ENCODE data around the gene CTRB1.
"Not testable (repeated sequence)": the region's sequence is repeated elsewhere in the genome, so short reads cannot be mapped to it uniquely, and the experiment has no call there.

Gene CTRB1

DNA sequence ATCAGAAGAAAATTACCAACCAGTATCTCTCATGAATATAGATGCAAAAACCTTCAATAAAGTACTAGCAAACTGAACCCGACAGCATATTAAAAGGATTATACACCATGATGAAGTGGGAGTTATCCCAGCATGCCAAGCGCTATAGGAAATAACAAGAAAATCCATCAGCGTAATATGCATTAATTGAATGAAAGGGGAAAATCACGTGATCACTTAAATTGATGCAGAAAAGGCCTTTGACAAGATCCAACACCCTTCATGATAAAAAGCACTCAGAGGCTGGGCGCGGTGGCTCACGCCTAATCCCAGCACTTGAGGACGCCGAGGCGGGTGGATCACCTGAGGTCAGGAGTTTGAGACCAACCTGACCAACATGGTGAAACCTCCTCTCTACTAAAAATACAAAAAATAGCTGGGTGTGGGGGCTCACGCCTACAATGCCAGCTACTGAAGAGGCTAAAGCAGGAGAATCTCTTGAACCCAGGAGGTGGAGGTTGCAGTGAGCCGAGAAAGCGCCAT lies 16.7 kb upstream of the CTRB1 start:
- H3K27ac ChIP-seq (ENCODE audit: low read length): no peak overlapping the region
- H3K79me2 ChIP-seq (ENCODE audit: low read length): no peaks in the 10 kb centered on the region
- no peak overlapping the region for H2AFZ ChIP-seq (ENCODE audit: low read depth, low read length)
- TF ChIP-seq EZH2phosphoT487 (IDR thresholded peaks at IDR 0.05; ENCODE audit: low read depth): no peak
- TF ChIP-seq, protein P1, sequence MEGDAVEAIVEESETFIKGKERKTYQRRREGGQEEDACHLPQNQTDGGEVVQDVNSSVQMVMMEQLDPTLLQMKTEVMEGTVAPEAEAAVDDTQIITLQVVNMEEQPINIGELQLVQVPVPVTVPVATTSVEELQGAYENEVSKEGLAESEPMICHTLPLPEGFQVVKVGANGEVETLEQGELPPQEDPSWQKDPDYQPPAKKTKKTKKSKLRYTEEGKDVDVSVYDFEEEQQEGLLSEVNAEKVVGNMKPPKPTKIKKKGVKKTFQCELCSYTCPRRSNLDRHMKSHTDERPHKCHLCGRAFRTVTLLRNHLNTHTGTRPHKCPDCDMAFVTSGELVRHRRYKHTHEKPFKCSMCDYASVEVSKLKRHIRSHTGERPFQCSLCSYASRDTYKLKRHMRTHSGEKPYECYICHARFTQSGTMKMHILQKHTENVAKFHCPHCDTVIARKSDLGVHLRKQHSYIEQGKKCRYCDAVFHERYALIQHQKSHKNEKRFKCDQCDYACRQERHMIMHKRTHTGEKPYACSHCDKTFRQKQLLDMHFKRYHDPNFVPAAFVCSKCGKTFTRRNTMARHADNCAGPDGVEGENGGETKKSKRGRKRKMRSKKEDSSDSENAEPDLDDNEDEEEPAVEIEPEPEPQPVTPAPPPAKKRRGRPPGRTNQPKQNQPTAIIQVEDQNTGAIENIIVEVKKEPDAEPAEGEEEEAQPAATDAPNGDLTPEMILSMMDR (IDR thresholded peaks at IDR 0.05; ENCODE audit: low read depth, low read length): no peak
- no peak overlapping the region for H3K4me2 ChIP-seq (ENCODE audit: low read length)
- H3K4me3 ChIP-seq (ENCODE audit: low read length): no peak overlapping the region
- peaks cover 30% of the 10 kb centered on the region for H3K27me3 ChIP-seq (ENCODE audit: low read depth, low read length)
- H4K20me1 ChIP-seq (ENCODE audit: insufficient read depth, low read length): no peaks in the 10 kb centered on the region
- H3K9me3 ChIP-seq (ENCODE audit: insufficient read depth, low read length): no peaks in the 10 kb centered on the region
- no peak overlapping the region for H3K9ac ChIP-seq (ENCODE audit: low read length)
- no peaks in the 10 kb centered on the region for H3K36me3 ChIP-seq (replicated peaks; ENCODE audit: low read depth, low read length)
- H3K4me1 ChIP-seq (ENCODE audit: low read length): peaks cover 29% of the 10 kb centered on the region

DNA sequence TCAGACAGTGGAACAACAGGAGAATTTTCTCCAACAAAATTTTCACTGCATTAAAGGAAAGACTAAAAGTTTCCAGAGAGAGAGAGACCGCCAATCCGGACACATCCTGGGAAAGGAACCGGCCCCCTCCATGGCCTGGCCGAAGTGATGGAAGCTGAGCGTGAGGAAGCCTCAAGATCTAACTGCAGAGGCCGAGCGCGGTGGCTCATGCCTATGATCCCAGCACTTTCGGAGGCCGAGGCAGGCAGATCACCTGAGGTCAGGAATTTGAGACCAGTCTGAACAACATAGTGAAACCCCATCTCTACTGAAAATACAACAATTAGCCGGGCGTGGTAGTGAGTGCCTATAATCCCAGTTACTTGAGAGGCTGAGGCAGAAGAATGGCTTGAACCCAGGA lies 15.7 kb upstream of the CTRB1 start:
- no peak overlapping the region for H2AFZ ChIP-seq (ENCODE audit: low read depth, low read length)
- no peaks in the 10 kb centered on the region for H3K9me3 ChIP-seq (ENCODE audit: insufficient read depth, low read length)
- no peak overlapping the region for H3K27ac ChIP-seq (ENCODE audit: low read length)
- peaks cover 21% of the 10 kb centered on the region for H3K27me3 ChIP-seq (ENCODE audit: low read depth, low read length)
- H3K4me2 ChIP-seq (ENCODE audit: low read length): no peak overlapping the region
- no peak overlapping the region for H3K4me3 ChIP-seq (ENCODE audit: low read length)
- H3K36me3 ChIP-seq (replicated peaks; ENCODE audit: low read depth, low read length): no peaks in the 10 kb centered on the region
- no peaks in the 10 kb centered on the region for H3K79me2 ChIP-seq (ENCODE audit: low read length)
- H4K20me1 ChIP-seq (ENCODE audit: insufficient read depth, low read length): no peaks in the 10 kb centered on the region
- no peak overlapping the region for H3K9ac ChIP-seq (ENCODE audit: low read length)
- TF ChIP-seq, protein P1 (IDR thresholded peaks at IDR 0.05; ENCODE audit: low read depth, low read length): no peak
- TF ChIP-seq EZH2phosphoT487 (IDR thresholded peaks at IDR 0.05; ENCODE audit: low read depth): no peak
- H3K4me1 ChIP-seq (ENCODE audit: low read length): peaks cover 37% of the 10 kb centered on the region

DNA sequence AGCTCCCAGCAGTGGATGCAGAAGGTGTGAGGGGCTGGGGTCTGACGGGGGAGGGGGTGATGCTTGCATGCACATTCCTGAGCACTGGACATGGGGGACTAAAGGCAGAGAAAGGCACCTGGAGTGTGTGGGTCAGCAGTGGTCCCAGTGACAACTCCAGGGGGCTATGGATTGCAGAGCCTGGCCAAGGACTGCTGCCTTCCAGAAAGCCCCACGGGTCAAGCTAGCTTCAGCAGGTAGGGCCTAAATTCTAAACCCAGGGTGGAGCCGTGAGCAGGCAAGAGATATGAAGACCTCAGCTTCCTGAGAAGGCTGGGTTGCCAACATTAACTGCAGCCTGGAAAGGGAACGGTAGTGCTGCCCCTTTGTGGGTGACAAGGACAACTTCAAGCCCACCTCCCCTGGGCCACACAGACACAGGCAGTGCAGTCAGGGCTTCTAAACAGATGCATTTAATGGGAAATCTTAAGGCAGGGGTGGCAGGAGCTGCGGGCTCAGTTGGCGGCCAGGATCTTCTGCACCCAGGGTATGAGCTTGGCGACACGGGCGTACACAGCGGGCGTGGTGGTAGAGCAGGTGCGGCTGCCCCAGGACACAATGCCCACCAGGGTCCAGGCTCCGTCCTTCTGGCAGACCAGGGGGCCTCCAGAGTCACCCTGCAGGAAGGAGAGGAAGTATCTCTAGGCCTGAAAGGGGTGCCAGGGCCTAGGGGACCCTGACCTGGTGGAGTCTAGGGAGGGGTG lies 14.9 kb upstream of the CTRB1 start:
- H2AFZ ChIP-seq (ENCODE audit: low read depth, low read length): no peak overlapping the region
- no peaks in the 10 kb centered on the region for H3K79me2 ChIP-seq (ENCODE audit: low read length)
- no peak overlapping the region for H3K9ac ChIP-seq (ENCODE audit: low read length)

DNA sequence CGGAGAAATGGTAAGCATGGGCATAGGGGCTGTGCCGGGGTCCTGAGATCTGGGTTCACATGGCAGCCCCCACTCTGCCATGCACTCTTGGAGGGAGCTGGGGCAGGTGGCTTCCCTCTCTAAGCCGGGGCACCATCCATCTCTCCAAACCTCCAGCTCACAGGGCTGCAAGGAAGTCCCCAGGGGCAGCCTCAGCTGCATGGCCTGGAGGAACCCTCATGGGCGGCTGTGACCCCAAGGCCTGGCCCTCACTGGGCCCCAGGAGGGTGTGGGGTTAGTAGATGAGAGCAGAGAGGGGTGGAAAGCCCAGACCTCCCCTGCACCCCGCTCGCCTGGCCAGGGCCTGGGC lies 14.4 kb upstream of the CTRB1 start:
- Histone ChIP-seq H3K9me3 (ENCODE audit: insufficient read depth, low read length) (no peaks in the 10 kb centered on the region), H3K4me2 (ENCODE audit: low read length) (no peak overlapping the region), H3K4me1 (ENCODE audit: low read length) (peaks cover 40% of the 10 kb centered on the region), H4K20me1 (ENCODE audit: insufficient read depth, low read length) (no peaks in the 10 kb centered on the region), H3K27ac (ENCODE audit: low read length) (no peak overlapping the region), H3K4me3 (ENCODE audit: low read length) (no peak overlapping the region), H3K9ac (ENCODE audit: low read length) (no peak overlapping the region), H2AFZ (ENCODE audit: low read depth, low read length) (no peak overlapping the region), H3K36me3 (replicated peaks; ENCODE audit: low read depth, low read length) (no peaks in the 10 kb centered on the region), H3K27me3 (ENCODE audit: low read depth, low read length) (peaks cover 16% of the 10 kb centered on the region; the same call in 1 of the 2 replicates), H3K79me2 (ENCODE audit: low read length) (no peaks in the 10 kb centered on the region)
- TF ChIP-seq, protein P1 (IDR thresholded peaks at IDR 0.05; ENCODE audit: low read depth, low read length): no peak

More for the DNA sequence above, 14.9 kb upstream of the CTRB1 start:
- no peaks in the 10 kb centered on the region for H4K20me1 ChIP-seq (ENCODE audit: insufficient read depth, low read length)
- H3K4me2 ChIP-seq (ENCODE audit: low read length): no peak overlapping the region
- no peaks in the 10 kb centered on the region for H3K9me3 ChIP-seq (ENCODE audit: insufficient read depth, low read length)
- TF ChIP-seq, protein P1 (IDR thresholded peaks at IDR 0.05; ENCODE audit: low read depth, low read length): no peak
- TF ChIP-seq EZH2phosphoT487 (IDR thresholded peaks at IDR 0.05; ENCODE audit: low read depth): no peak
- no peaks in the 10 kb centered on the region for H3K36me3 ChIP-seq (replicated peaks; ENCODE audit: low read depth, low read length)
- peaks cover 40% of the 10 kb centered on the region for H3K4me1 ChIP-seq (ENCODE audit: low read length)
- no peak overlapping the region for H3K4me3 ChIP-seq (ENCODE audit: low read length)
- H3K27ac ChIP-seq (ENCODE audit: low read length): no peak overlapping the region
- peaks cover 16% of the 10 kb centered on the region; the same call in 1 of the 2 replicates for H3K27me3 ChIP-seq (ENCODE audit: low read depth, low read length)

DNA sequence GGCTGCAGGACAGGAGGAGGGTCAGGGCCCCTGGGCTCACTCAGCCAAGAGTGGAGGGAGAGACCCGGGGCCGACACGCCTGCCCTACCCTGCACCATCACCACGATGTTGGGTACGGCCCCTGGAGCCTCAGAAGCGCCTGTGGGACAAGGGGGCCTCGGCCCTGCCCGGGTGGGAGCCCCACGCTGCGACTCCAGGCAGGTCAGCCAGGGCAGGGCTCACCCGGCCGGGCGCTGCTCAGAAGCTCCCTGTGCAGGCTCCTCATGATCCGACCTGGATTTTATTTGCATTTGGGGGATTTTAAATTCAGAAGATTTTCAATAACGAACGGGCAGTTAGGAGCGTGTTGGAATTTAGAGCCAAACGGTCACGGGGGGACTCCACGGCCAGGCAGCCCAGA lies 13.9 kb upstream of the CTRB1 start:
- peaks cover 37% of the 10 kb centered on the region for H3K4me1 ChIP-seq (ENCODE audit: low read length)
- H4K20me1 ChIP-seq (ENCODE audit: insufficient read depth, low read length); H2AFZ ChIP-seq (ENCODE audit: low read depth, low read length); H3K9ac ChIP-seq (ENCODE audit: low read length); H3K79me2 ChIP-seq (ENCODE audit: low read length); H3K4me2 ChIP-seq (ENCODE audit: low read length); H3K27ac ChIP-seq (ENCODE audit: low read length); H3K4me3 ChIP-seq (ENCODE audit: low read length); H3K36me3 ChIP-seq (replicated peaks; ENCODE audit: low read depth, low read length); H3K9me3 ChIP-seq (ENCODE audit: insufficient read depth, low read length): not testable (repeated sequence)
- H3K27me3 ChIP-seq (ENCODE audit: low read depth, low read length): peaks cover 18% of the 10 kb centered on the region; the same call in 1 of the 2 replicates

DNA sequence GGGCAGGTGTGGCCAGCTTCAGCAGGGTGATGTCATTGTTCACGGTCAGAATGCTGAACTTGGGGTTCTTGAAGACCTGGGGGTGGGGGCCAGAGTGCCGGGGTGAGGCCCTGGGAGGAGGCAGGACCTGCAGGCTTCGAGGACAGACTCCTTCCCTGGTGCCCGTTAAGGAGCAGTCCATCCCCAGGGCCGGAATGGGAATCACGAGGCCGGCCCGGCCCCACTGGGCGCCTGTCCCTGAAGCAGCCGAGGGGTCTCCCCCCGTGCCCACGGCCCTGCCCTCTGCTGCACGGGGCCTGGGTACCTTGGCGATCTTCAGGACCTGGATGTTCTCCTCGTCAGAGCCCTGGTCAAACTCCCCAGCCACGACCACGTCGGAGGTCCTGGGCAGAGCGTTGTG lies 13.3 kb upstream of the CTRB1 start:
- not testable (repeated sequence) for H4K20me1 ChIP-seq (ENCODE audit: insufficient read depth, low read length); H2AFZ ChIP-seq (ENCODE audit: low read depth, low read length); H3K27ac ChIP-seq (ENCODE audit: low read length); H3K9ac ChIP-seq (ENCODE audit: low read length); H3K4me3 ChIP-seq (ENCODE audit: low read length); H3K4me2 ChIP-seq (ENCODE audit: low read length); H3K9me3 ChIP-seq (ENCODE audit: insufficient read depth, low read length); H3K36me3 ChIP-seq (replicated peaks; ENCODE audit: low read depth, low read length); H3K79me2 ChIP-seq (ENCODE audit: low read length)
- peaks cover 15% of the 10 kb centered on the region; the same call in 1 of the 2 replicates for H3K27me3 ChIP-seq (ENCODE audit: low read depth, low read length)
- H3K4me1 ChIP-seq (ENCODE audit: low read length): peaks cover 37% of the 10 kb centered on the region
